ENCODE results near the gene RNF217.
A peak's percentile ranks its signal among the peaks of the same experiment; 100 is the strongest.
"Not testable (repeated sequence)": the region's sequence is repeated elsewhere in the genome, so short reads cannot be mapped to it uniquely, and the experiment has no call there.

Gene RNF217

DNA sequence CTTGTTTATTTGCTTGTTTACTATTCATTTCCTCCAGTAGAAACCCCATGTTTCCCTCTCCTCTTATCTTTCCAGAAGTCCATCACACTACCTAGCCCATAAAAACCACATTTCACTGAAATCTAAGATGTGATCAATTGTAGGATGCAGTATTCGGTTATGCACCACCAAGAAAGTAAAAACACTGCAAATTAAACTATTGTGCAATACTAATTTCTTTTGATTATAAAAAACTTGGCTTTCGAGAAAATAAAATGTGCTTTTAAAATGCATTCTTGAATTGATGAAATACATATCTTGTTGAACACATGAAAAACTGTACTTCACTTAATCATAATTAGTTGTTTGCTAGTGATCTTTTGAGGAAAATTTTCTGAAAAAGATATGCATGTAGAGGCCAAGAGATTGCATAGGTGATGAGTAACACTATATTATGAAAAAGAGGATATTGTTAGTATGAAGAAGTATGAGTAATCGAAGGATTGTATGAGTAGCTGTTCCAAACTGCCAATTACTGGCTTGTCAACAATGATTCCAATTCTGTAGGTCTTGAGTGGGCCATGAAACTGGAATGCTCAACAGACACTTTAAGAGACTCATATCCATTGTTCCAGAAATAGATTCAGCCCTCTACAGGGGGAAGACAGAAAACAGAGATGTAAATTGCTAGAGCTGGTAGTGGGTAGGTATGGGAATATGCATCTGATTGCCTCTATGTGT lies 79.7 kb downstream of the RNF217 start:
- intact Hi-C loops (cut with DNase I), result loop anchor here (10.0 kb wide), 1 partner anchor 77 kb away; the partner anchor contains the start of gene RNF217

GRCh38 chr6:125044066-125044465 lies 81.8 kb downstream of the RNF217 start:
- intact Hi-C loops (cut with DNase I), result loop anchor here (10.0 kb wide), 1 partner anchor 79 kb away; the partner anchor contains the start of gene RNF217
- DNase-seq, result no peak

More for the DNA sequence above, 79.7 kb downstream of the RNF217 start:
- DNase-seq, result no peak

DNA sequence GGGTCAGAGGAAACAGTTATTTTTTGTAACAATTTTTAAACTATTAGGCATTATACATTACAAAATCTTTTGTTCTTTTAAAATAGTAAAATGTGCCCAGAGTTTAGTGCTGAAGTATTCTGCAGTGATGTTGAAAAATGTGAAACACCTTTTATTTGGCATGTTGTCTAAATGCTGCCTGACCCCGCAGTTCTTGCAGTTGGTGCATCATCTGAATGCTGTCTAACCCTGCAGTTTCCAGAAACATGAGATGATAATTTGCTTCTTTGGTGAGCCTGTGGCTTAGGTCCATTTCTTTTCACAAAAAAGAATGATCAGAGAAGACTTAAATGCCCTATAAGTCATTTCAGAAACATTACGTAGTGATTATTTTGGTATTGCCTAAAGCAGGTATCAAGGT lies 82.4 kb downstream of the RNF217 start:
- DNase-seq, result no peak
- intact Hi-C loops (cut with DNase I), result loop anchor here (10.0 kb wide), 1 partner anchor 80 kb away; the partner anchor contains the start of gene RNF217

GRCh38 chr6:125046107-125046925 lies 84.1 kb downstream of the RNF217 start:
- no peak for DNase-seq

GRCh38 chr6:125048274-125048673 lies 86.0 kb downstream of the RNF217 start:
- intact Hi-C loops (cut with DNase I), result loop anchor here (10.0 kb wide), 1 partner anchor 83 kb away; the partner anchor contains the start of gene RNF217
- no peak for DNase-seq

More at GRCh38 chr6:125046107-125046925, 84.1 kb downstream of the RNF217 start:
- intact Hi-C loops (cut with DNase I), result loop anchor here (10.0 kb wide), 1 partner anchor 82 kb away; the partner anchor contains the start of gene RNF217

DNA sequence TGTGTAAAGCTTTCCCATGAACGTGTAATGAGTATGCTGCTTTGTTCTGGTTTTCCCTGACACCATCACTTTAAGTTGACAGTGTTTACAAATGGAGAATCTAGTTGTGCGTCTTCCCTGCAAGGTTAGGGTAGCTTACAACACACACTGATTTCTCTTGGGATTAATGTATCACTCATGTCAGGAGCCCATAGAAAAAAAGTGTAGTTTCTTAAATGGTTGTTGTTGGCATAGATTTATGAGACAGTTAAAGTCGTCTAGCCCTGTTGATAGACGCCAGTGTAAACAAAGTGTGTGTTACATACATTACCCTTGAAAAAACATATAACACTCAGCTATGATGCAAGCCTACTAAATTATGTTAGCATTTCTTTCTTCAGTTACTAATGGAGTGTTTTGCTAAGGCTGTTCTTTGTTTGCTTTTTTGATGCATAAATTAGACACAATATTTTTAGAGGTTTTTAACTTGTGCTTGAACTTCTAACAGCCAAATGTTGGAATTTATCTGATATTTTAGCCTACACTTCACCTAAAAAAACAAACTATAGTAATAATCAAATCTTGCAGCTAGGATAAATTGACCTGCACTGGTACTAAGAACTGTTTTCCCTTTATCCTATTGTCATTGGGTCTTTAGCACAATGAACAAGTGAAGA lies 88.6 kb downstream of the RNF217 start:
- no peak for DNase-seq
- intact Hi-C loops (cut with DNase I), result no loop called here

DNA sequence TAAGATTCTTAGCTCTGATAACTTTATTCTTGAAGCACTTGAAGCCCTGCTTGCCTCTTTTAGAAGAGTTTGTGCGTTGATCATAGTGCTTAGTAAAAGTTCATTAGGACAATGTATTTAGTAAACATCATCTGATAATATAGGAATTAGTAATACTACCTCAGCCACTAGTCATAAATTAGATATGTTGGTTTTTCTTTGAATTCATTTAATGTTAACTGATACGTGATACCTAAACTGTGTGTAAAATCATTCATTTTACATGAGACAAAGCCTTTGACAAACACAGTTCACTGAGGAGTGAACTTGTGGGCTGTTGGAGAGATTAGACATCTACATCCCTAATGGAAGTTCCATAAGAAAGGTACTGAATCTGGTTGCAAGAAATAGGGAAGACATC lies 91.6 kb downstream of the RNF217 start:
- intact Hi-C loops (cut with DNase I), result no loop called here
- no peak for DNase-seq

- DNase-seq, result peak in 9 of 42 donors; percentile 11 to 45 (median 19)
- intact Hi-C loops (cut with DNase I), result no loop called here
These were observed 92.1 kb downstream of the RNF217 start for GRCh38 chr6:125054331-125054730.

- no peak for DNase-seq
- intact Hi-C loops (cut with DNase I), result no loop called here
These were observed 95.4 kb downstream of the RNF217 start for GRCh38 chr6:125057392-125058246.

DNA sequence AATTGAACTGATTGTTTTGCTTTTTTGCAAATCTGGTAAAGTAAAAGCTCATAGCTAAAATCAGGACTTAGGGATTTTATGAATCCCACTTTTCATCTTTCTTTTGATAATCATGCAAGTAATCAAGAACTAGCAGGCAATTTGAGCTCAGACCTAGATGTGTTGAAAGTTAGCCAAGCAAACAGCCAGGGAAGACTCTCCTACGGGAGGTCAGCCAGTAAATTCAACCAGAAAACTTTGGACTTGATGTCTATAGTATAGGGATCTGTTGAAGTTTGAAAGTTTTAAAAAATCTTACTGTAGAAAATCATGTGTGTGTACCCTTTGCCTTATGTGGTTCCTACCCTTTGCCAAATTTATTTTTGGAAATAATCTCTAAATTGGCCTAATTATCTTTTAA lies 96.3 kb downstream of the RNF217 start:
- DNase-seq, result no peak
- intact Hi-C loops (cut with DNase I), result no loop called here

DNA sequence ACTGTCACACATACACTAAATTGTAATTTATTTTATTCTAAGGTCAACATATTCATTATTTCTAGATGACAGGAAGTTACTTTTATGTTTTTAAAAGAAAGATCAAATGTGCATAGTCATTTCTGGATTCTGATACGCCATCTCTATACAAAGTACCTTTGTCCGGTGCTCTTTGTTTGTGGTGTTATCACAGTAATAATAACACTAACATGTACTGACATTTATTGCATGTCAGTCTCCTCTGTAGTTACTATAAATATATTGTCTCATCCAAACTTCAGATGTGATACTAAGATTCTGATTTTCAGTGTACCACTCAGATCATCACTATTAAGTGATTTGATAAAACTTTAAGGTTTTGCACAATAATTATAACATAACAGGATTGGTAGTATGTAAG lies 101.1 kb downstream of the RNF217 start:
- DNase-seq, result no peak
- intact Hi-C loops (cut with DNase I), result no loop called here

- no peak for DNase-seq
- intact Hi-C loops (cut with DNase I), result no loop called here
These were observed 103.9 kb downstream of the RNF217 start for GRCh38 chr6:125066140-125066539.

DNA sequence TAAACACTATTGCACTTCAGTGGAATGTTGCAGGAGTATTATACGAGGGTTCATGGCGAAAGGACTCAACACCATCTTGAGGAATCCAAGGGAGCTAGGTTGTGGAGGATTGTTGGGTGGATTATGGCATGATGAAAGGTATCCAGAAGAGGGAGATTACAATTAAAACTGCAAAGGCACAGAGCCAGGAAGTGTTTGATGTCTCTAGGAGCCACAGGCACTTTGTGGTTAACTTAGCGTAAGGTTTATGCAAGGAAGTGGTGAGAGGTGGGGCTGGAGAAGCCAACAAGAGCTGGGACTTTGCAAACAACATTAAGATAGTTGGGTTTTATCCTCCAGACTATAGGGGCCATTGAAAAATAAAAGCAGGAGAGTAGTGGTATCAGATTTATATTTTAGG lies 104.7 kb downstream of the RNF217 start:
- DNase-seq, result no peak
- intact Hi-C loops (cut with DNase I), result no loop called here

GRCh38 chr6:125067552-125067951 lies 105.3 kb downstream of the RNF217 start:
- DNase-seq, result no peak
- intact Hi-C loops (cut with DNase I), result no loop called here

GRCh38 chr6:125073071-125073470 lies 110.8 kb downstream of the RNF217 start:
- DNase-seq, result no peak
- intact Hi-C loops (cut with DNase I), result no loop called here

GRCh38 chr6:125074120-125074519 lies 111.9 kb downstream of the RNF217 start:
- intact Hi-C loops (cut with DNase I), result no loop called here
- DNase-seq, result no peak

DNA sequence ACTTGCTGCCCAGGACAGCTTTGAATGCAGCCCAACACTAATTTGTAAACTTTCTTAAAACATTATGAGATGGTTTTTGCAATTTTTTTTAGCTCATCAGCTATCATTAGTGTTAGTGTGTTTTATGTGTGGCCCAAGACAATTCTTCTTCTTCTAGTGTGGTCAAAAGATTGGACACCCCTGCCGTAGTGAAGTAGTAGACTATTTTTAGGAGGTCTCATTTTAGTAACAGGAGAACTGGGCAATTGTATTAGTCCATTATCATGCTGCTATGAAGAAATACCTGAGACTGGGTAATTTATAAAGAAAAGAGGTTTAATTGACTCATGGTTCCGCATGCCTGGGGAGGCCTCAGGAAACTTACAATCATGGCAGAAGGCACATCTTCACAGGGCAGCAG lies 112.8 kb downstream of the RNF217 start:
- intact Hi-C loops (cut with DNase I); DNase-seq: not testable (repeated sequence)

DNA sequence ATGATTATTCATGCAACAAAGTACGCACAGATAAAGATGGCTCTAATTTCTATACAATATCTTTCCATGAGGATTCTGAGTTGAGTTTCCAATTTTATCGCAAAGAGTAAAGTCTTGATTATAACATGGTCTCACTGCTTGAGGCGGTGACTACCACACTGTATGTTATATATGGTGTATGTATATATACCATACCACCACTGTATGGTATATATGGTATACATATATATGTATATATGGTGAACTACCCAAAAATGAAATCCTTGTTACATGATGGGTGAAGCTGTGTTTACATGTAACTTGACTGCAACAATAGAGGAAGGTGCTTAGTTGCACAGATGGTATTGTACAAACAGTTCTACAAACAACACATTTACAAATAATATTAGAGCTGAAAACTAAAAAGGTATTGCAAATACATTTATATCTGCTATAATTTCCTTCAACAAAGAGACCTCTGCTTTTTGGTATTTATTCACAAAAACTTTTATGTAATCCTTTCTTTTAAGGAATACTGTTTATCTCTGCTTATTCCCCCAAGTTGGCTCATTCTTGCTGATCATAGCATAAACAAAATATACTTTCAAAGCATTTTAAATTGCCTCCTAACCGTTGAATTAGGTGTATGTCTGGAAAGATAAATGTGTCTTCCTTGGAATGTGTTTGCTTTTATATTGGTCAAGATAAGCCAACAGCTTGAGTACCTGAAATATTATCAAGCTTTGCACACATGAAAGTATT lies 113.7 kb downstream of the RNF217 start:
- intact Hi-C loops (cut with DNase I), result no loop called here
- no peak for DNase-seq

Measured in head of caudate nucleus (tissue), 42 donors.